VCaP (cell line): ENCODE measurements around the gene ACR.

ENCODE experiments used
- H3K27ac ChIP-seq: fragments of 450-650 bp; 2 replicates; pipeline ENCODE4 v1.5.1; 2017
- TF ChIP-seq, protein P1 (sequence below): fragments of 450-650 bp; conservative IDR thresholded peaks from 2 replicates; pipeline ENCODE4 v1.5.1; 2017; ENCODE audit warnings: mild to moderate bottlenecking, moderate library complexity

Gene ACR

DNA sequence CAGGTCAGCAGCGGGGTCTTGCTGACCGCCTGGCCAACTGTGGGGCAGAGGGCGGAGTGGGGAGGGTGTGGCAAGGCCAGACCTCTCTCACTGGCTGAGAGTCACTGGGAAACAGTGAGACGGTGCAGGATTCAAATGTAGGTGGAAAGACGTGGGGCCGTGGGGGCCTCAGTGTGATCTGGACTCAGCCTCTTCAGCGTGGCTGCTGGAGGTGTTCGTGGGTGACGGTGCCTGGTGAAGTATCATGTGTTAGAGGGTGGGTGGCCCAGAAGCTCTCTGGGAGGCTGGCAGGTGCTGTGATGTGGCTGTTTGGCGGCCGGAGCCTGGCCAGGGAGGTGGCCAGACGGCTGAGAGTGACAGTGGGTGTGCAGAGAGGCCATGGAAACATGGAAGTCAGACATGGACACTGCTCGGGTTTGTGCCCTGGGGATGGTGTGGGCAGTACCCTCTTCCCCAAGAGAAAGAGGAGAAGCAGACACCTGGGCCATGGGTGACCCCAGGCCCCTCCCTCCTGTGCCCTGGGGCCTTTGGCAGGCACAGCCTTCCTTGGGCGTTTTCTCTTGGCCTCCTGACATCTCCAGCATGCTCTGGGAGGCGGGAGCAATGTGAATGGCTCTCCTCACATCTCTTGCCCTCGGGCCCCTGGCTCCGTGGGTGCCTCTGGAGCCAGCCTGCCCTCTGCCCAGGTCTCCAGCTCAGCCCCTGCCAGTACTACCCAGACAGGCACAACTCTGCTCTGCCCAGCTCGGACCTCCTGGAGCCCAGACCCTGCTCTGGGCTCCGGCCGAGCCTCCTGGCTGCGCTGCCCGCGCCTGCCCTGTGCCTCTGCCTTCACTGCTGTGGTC, 10.1 kb upstream of the ACR start:
- TF ChIP-seq, protein P1, sequence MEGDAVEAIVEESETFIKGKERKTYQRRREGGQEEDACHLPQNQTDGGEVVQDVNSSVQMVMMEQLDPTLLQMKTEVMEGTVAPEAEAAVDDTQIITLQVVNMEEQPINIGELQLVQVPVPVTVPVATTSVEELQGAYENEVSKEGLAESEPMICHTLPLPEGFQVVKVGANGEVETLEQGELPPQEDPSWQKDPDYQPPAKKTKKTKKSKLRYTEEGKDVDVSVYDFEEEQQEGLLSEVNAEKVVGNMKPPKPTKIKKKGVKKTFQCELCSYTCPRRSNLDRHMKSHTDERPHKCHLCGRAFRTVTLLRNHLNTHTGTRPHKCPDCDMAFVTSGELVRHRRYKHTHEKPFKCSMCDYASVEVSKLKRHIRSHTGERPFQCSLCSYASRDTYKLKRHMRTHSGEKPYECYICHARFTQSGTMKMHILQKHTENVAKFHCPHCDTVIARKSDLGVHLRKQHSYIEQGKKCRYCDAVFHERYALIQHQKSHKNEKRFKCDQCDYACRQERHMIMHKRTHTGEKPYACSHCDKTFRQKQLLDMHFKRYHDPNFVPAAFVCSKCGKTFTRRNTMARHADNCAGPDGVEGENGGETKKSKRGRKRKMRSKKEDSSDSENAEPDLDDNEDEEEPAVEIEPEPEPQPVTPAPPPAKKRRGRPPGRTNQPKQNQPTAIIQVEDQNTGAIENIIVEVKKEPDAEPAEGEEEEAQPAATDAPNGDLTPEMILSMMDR: no peak
- no peak overlapping the region for H3K27ac ChIP-seq

DNA sequence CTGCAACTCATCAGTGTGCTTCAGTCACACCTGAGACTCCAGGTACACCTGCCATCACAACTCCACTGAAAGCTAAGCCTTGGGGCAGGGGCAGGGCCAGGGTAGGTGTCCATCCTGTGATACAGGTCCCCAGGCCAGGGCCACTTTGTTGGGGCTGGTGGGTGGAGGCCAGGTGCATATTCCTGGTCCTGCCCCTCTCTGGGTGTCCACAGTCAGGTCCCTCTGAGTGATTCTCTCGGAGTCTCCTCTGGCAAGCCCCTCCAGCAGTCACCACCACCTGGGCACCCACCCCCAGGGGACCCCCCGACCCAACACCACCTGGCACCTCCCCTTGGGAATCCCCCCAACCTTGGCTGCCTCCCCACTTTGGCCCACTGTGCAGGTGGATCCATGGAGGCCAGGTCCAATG, 9.5 kb upstream of the ACR start:
- no peak overlapping the region for H3K27ac ChIP-seq
- TF ChIP-seq, protein P1: no peak

DNA sequence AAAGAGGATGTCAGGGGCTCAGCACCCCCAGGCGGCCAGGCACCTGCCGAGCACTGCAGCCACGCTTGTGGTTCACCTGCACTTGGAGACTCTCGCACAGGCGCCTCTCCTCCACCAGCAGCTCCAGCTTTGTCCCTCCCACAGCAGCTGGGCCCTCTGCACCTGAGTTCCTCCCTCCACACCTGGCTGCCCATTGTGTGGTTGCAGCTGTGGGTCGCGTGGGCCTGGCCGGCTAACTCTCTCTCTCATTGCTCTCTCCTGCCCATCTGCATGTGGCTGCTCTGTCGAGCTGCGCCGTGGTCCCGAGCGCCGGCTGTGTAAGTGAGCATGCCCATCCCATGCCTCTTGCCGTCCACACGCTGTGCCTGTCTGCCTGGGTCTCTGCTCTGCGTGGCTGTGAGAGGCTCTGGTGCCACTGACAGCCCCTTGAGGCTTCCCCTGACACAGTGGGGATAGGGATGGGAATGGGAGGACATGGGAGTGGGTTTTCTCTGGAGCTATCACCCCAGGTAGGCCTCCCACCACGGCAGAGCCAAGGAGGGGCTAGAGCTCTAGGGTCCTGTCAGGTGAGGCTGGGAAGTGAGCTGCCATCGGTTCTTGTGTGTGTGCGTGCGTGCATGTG, 8.5 kb upstream of the ACR start:
- no peak overlapping the region for H3K27ac ChIP-seq
- TF ChIP-seq, protein P1: no peak

DNA sequence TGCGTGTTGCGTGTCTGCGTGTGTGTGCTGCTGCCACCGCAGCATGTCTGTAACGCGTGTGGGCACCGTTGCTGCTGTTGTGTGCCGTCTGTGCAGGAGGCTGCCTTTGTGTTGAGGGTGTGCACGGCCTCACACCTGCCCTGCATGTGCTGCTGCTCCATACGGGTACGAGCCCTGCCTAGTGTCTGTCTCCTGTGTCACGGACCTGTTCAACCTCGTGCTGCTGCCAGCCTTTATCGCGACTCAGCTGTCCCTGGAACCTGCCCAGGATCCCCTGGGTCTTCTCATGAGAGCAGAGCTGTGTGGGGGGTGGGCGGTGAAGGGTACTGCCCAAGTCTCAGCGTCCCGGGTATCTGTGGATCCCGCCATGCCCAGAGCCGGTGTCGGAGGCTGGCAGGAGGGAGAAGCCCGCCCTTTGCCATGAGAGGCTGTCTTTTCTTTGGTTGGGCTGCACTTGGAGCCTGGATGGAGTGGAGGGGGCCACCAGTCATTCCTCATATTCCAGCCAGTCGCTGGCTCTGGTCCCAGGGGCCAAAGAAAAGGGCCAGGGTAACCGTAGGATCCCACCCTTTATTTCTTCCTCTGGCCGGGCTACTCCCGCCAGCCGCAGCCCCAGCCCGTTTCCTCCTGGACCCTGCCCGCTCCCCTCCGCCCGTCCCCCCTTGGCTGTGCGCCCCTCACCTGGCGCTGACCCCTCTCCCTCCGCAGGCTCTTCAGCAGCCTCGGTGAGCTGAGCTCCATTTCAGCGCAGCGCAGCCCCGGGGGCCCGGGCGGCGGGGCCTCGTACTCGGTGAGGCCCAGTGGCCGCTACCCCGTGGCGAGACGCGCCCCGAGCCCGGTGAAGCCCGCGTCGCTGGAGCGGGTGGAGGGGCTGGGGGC, 7.8 kb upstream of the ACR start:
- TF ChIP-seq, protein P1: no peak
- no peak overlapping the region for H3K27ac ChIP-seq

DNA sequence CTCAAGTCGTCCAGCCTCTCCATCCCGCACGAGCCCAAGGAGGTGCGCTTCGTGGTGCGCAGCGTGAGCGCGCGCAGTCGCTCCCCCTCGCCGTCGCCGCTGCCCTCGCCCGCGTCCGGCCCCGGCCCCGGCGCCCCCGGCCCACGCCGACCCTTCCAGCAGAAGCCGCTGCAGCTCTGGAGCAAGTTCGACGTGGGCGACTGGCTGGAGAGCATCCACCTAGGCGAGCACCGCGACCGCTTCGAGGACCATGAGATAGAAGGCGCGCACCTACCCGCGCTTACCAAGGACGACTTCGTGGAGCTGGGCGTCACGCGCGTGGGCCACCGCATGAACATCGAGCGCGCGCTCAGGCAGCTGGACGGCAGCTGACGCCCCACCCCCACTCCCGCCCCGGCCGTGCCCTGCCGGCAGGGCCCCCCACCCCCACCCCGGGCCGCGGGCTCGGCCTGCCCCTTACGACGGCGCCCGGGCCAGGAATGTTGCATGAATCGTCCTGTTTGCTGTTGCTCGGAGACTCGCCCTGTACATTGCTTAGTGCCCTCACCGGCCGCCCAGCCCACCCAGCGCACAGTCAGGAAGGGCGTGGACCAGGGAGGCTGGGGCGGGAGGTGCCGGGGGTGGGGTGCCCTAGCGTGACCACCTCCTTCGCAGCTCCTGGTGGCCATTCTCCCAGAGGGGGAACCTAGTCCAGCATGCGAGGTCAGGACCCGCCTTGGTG, 6.9 kb upstream of the ACR start:
- TF ChIP-seq, protein P1: no peak

DNA sequence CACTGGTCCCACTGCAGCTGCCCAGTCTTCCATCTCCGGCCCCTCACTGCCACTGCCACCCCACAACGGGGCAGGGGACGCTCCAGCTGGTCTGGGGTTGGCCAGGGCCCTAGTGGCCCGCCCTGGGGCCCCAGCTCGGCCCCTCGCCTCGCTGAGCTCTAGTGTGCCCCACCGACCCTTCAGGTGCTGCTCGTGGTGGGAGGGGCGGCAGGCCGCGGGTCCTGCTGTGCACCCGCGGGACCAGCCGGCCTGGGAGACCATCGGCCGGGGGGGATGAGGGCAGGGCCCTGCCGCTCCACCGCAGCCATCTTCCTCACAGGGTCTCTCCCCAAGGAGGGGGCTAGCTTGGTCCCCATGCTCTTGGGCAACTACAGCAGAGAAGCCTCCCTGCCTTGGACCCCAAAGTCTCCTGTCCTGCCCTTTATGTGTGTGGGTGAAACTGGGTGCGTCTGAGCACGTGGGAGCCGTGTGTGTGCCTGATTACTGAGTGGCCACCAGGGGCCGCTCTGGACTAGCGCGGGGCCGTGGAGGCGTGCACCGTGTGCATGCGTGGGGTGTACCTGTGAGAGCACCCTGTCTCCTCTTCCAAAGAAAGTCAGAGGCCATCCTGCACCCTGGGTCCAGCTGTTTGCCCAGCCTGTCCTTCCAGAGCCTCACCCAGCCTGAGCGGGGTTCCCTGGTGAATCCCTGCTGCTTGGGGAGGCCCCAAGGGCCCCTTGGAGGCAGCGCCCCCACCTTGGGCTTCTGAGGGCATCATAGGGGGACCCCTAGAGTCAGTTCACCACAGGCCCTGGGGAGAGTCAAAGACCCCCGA, 6.0 kb upstream of the ACR start:
- TF ChIP-seq, protein P1: peak; percentile 80
- no peak overlapping the region for H3K27ac ChIP-seq

More for the DNA sequence above, 6.9 kb upstream of the ACR start:
- no peak overlapping the region for H3K27ac ChIP-seq
